Stimulated activated CD8-positive, alpha-beta memory T cell treated with anti-CD3 and anti-CD28 coated beads, Interleukin-4, amount 100 ng/mL, for 24 hours (primary cell): ENCODE measurements around the gene INPP5K.
"Not testable (repeated sequence)": the region's sequence is repeated elsewhere in the genome, so short reads cannot be mapped to it uniquely, and the experiment has no call there.

Experiments used
- DNase-seq: peaks from one replicate; pipeline ENCODE4 v3.0.0-alpha.2; 2020; ENCODE audit warnings: low read depth

INPP5K gene

GRCh38 chr17:1516388-1517161, at the start of gene INPP5K:
INPP5K (minus strand) TSS chr17:1516612; CDS start chr17:1516499, 113 bp downstream.
- peak; percentile 96 for DNase-seq

DNA sequence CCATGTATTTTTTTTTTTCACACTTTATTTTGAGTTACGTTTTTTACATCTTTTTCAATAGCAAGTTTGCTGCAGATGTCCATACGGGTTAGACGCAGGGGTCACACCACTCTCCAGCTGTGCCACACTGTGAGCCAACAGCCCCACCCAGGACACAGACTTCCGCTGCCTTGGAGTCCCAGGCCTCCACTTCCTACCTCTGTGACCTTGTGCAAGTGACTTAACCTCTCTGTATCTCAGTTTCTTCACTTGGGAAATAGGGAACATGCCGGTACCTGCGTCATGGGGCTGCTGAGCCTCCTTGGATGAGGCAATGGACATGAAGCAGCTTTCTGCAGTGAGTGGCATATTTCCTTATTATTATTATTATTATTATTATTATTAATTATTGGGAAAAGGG, 49.5 kb upstream of the INPP5K start:
- DNase-seq, result no peak

DNA sequence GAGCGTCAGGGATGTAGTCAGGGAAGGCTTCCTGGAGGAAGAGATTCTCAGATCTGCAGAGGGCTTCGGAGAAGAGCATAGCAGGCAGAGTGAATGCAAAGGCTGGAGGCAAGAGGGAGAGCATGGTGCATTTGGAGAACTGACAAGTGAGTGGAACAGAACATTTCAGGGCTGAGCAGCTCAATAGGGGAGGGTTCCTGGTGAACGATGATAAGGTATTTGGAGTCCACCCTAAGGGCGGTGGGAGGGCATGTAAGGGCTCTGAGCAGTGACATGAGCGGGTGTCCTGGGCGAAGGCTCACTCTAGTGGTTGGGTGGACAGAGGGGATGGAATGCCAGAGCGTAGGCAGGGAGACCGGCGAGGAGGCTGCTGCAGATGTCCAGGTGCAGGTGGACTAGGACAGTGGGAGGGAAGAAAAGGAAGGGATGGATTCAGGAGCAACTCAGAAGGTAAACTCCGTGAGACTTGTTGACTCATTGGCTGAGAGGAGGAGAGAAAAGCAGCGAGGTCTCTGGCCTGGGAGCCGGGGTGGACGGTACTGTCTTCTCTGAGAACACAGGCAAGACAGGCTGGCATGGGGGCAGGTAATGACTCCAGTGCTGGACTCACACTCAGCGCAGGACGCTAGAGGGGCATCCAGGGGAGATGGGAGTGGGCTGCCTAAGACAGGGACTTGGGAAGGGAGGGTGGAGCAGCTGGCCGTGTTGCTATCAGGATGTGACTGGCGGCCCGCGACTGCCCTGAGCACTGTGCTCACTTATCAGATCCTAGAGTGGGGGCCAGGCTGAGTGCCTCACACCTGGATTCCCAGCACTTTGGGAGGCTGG, 47.6 kb upstream of the INPP5K start:
- no peak for DNase-seq

DNA sequence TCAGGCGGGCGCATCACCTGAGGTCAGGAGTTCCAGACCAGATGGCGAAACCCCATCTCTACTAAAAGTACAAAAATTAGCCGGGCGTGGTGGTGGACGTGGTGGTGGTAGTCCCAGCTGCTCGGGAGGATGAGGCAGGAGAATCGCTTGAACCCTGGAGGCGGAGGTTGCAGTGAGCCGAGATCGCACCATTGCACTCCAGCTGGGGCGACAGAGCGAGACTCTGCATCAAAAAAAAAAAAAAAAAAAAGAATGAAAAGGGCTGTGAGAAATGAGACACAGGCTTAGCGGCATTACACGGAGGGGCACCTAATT, 47.0 kb upstream of the INPP5K start:
- DNase-seq, result not testable (repeated sequence)

DNA sequence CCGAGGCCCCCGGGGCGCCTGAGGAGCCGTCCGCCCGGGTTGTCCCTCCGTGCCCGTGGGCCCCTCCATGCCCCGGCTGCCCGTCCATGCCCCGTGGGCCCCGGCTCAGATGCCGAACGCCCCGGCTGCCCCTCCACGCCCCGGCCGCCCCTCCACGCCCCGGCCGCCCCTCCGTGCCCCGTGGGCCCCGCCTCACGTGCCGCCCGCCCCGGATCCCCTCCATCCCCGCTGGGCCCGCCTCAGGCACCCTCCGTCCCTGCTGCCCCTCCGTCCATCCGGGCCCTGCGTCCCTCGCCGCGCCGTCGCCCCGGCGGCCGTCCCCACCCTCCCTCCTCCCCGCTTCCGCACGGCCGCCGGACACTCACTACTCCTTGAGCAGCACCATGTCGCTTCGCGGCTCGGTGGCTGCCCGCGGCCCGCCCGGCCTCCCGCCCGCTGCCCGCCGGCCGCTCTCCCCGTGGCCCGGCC, 45.8 kb upstream of the INPP5K start:
- DNase-seq, result no peak

GRCh38 chr17:1561420-1562175, 45.2 kb upstream of the INPP5K start:
- peak; percentile 26 for DNase-seq

DNA sequence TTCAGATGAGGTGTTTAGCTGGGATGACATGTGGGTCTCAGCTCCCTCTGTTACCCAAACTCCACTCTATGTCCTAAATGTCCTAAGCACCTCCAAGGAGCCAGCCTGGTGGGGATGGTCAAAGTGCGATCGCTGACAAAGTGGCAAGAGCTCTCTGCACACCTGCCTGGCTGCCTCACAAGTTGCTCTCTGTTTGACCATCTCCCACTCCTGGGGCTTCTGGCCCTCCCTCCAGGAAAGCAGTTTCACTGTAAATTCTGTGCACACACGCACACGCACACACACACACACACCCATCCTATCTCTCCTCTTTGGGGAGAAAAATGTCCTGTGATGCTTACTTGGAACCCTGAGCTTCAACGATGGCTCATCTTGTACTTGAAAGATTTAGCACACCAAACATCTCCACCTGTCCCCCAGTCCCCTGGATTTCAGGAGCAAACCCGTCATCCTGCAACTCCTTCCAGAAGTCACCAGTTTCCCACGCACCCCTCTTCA, 44.5 kb upstream of the INPP5K start:
- no peak for DNase-seq

DNA sequence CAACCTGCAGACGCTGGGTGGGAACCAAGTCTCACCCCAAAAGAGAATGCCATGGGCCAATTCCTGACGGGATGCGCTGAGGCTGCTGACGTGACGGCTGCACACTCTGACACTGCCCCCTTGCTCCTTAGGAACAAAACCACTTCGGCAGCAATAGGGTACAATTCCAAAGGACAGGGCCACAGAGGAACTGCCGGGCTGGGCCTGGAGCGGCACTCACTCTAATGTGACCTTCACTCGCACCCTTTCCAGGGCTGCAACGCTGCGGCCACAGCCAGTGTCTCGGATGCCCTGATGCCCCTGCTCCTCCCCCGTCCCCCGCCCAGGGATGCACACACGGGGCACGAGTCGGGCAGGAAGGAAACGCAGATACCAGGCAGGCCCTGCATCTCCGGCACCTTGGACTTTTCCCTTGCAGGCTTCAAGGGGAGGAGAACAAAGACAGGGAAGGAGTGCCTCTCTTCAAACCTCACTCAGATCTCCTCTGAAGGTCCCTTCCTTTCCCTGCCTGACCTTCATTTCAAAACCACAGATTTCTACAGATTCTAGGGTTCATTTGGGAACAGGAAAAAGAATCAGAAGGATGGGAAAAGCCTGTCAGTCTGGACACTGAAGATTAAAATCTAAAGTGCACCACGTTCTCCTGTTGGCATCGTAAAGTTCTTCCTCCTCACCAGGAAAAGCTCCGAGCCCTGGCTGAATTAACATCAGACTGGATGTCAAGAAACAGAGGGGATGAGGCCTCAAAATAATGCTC, 43.9 kb upstream of the INPP5K start:
- DNase-seq, result no peak

DNA sequence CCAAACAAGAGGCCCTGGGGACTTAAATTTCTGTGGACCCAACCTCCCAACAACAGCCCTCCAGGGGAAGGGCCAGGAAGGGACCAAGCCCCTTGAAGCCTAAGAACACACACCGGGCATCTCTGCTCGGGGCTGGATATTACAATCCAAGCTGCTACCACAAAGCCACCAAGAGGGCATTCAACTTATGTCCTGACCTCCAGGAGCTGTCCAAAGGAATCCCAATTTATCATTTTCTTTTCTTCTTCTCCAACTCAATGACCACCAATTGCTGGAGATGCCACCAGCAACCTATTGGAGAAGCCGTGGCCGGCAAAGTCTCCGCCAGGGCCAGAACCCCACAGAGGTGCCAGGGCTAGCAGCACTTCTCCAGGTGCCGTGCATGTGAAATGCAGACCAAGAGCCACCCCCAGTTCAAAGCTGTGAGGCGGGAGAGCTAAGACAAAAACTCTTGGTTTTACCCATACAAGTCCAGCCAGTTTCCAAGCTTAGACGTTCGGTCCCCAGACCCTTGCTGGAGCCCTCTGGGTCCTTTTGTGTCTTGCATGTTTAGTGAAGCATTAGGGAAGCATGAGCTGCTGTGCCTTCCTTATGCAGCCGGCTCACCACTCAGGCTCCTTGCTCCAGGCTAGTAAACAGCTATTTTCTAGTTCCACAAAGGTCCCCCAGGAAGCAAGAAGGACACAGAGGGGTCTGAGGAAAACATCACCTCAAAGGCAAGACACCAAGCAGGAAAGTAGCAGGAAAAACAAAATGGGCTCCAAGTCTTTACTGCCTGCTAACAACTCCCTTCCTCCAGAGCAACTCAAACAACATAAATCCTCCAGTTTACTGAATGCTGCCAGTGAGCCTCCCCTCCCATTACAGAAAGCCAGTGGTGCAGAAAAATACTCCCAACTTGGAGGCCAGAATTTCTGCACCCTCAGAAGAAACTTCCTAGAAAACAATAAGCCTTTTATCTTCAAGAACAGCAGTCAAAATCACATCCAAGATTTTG, 42.9 kb upstream of the INPP5K start:
- DNase-seq, result no peak

DNA sequence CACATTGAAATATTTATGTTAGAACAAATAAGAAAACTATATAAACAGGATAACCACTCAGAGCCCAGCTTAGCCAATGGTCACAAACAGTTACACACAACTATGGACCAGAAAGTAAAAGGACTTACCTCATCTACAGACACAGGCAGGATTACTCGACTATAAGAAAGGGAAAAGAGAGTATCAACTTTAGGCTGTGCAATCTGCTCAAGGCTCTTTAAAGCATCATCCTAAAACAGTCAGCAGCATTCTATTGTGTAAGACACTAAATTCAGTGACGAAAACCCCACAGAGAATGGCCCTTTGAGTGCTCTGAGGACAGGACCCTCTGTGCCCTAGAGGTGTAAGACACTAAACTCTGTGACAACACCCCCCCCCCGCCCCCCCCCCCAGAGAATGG, 42.0 kb upstream of the INPP5K start:
- no peak for DNase-seq

- no peak for DNase-seq
These were observed 41.1 kb upstream of the INPP5K start for GRCh38 chr17:1557355-1558095.

DNA sequence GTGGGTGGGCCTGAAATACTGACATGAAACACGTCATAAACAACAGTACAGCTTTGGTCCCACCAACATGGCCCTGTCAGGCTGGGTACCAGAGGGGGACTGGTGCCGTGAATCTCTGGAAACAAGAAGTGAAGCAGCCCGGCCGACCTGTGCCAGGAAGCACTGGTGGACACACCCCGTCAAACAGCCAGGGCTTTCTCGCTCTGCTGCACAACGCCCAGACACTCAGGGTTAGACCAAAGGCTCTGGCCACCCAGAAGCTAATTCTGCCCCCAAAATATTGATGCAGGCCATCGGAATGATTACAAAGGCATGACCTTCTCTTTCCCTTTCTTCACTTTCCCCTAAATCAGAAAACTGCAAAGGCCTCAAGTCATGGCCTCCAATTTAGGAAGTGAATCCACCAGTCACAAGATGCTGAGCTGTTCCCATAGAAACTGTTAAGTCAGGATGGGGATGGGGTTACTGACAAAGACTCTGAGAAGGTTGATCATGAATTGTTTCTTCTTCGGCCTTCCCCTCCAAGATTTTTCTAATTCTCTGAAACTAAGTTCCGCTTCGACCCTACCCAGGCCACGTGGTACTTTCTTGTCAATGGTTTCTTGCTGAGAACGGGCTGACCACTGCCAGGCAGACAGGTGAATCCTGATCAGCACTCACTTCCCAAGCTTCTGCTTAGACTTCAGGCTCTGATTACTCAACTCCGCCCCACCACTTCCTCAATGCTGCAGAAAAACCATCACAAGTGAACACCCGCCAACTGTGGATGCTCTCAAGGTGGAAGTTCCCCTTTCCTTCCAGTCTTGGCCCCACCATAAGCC, 39.4 kb upstream of the INPP5K start:
- no peak for DNase-seq

- no peak for DNase-seq
These were observed 38.5 kb upstream of the INPP5K start for GRCh38 chr17:1554751-1555540.

DNA sequence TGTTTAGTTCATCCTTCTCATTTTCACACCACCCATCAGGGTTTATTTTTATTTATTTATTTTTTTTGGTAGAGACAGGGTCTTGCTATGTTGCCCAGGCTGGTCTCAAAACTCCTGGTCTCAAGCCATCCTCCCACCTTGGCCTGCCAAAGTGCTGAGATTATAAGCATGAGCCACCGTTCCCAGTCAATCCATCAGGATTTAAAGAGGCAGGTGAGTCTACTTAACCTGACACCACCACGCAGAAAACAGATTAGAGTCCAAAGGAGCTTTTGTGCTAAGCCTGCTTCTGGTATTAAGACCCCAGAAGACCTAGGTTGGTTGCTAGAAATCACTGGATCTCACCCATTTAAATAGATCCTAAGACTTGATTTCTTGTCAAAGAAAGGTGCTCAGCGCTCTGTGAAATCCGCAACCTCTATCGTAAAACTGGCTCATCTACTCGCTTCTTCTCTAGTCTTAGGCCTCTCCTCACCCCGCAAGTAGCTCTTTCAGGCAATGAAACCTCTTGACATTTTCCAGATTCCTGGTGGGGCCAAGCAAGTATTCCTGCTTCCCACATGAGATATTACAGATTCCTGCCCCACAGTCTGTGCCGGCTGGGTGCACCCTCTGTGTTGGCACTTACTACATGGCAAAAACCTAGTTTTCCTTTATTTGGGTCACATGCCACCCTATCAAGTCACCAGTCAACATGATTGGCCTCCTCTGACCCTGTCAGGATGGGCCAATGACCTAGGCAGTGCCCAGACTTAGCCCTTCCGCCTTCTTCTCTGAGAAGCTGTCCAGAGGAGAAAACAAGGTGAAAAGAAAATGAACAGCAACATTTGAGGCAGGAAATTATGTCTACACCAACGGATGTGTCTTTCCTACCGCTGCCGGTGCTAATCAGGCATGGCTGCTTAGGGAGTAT, 37.2 kb upstream of the INPP5K start:
- DNase-seq, result no peak

- DNase-seq, result no peak
These were observed 36.5 kb upstream of the INPP5K start for GRCh38 chr17:1552932-1553331.

GRCh38 chr17:1551741-1552140, 35.3 kb upstream of the INPP5K start:
- no peak for DNase-seq

DNA sequence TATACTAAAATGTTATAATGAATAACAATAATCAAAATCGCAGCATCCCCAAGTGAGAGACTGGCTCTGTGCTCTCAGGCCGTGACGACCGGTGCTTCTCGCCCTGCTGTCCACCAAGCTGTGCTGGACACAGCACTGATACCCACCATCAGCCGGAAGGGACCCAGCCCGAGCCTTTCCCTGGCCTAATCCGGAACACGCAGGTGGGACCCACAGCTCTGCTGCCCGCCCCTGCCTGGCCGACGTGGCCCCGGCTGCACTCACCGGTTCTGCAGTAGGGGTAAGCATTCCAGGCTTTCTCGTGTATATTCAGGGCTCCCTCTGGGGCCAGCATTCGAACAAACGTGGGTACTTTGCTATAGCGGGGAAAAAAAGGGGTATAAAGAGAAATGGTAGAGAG, 31.6 kb upstream of the INPP5K start:
- no peak for DNase-seq
